ENCODE data around the gene CACHD1. TPM values are rescaled to one million over a fixed set of nuclear protein-coding genes. Genes with fewer than 3 reads are reported as not detected.
"Not testable (repeated sequence)": the region's sequence is repeated elsewhere in the genome, so short reads cannot be mapped to it uniquely, and the experiment has no call there.

CACHD1 gene
- total and polyA plus RNA-seq, 12 donors: 0.87 to 4.2 (median 2.4) TPM

GRCh38 chr1:64701071-64701470 is 231.1 kb downstream of the CACHD1 start:
- H3K4me3 ChIP-seq: no peak overlapping the region
- WGBS, 2 donors: 96 to 98% methylated on average over 5 of the region's 5 CpGs
- DNase-seq (no peak), ATAC-seq (no peak)
- H3K27me3 ChIP-seq: no peaks in the 10 kb centered on the region
- H3K27ac ChIP-seq: no peak overlapping the region
- H3K36me3 ChIP-seq: no peaks in the 10 kb centered on the region
- intact Hi-C loops (cut with DNase I): no loop called here
- H3K4me1 ChIP-seq: no peaks in the 10 kb centered on the region
- peaks cover 0 to 4% (median 0%) of the 10 kb centered on the region in 11 donors for H3K9me3 ChIP-seq
- TF ChIP-seq CTCF (IDR thresholded peaks at IDR 0.05): no peak

- 52 to 60% methylated on average over 2 of the region's 2 CpGs for WGBS, 2 donors
- intact Hi-C loops (cut with DNase I): no loop called here
Observed at GRCh38 chr1:64701886-64702285, 232.0 kb downstream of the CACHD1 start.

GRCh38 chr1:64702670-64703069 is 232.7 kb downstream of the CACHD1 start:
- ATAC-seq; H3K27me3 ChIP-seq; H3K27ac ChIP-seq; H3K4me1 ChIP-seq; H3K36me3 ChIP-seq; H3K4me3 ChIP-seq; DNase-seq; H3K9me3 ChIP-seq; intact Hi-C loops (cut with DNase I): not testable (repeated sequence)
- 82 to 84% methylated on average over 3 of the region's 3 CpGs for WGBS, 2 donors

More at GRCh38 chr1:64701886-64702285, 232.0 kb downstream of the CACHD1 start:
- Histone ChIP-seq H3K9me3 (peaks cover 0 to 4% (median 0%) of the 10 kb centered on the region in 11 donors), H3K4me3 (no peak overlapping the region), H3K4me1 (no peaks in the 10 kb centered on the region), H3K36me3 (no peaks in the 10 kb centered on the region), H3K27me3 (no peaks in the 10 kb centered on the region), H3K27ac (no peak overlapping the region)
- TF ChIP-seq CTCF (IDR thresholded peaks at IDR 0.05): no peak
- DNase-seq (no peak), ATAC-seq (peak in 7 of 8 donors; percentile 41 to 80 (median 69))

- WGBS, 2 donors: 85 to 86% methylated on average over 2 of the region's 2 CpGs
- Histone ChIP-seq H3K9me3 (peaks cover 0 to 4% (median 0%) of the 10 kb centered on the region in 11 donors), H3K4me3 (no peak overlapping the region), H3K27me3 (no peaks in the 10 kb centered on the region), H3K4me1 (no peaks in the 10 kb centered on the region), H3K27ac (no peak overlapping the region), H3K36me3 (no peaks in the 10 kb centered on the region)
- ATAC-seq: no peak
- intact Hi-C loops (cut with DNase I): no loop called here
- TF ChIP-seq CTCF (IDR thresholded peaks at IDR 0.05): no peak
- DNase-seq: no peak
Observed at GRCh38 chr1:64703600-64703999, 233.7 kb downstream of the CACHD1 start.

GRCh38 chr1:64705591-64705990 is 235.7 kb downstream of the CACHD1 start:
- ATAC-seq (no peak), DNase-seq (no peak)
- WGBS, 2 donors: 55 to 64% methylated on average over 1 of the region's 1 CpG
- intact Hi-C loops (cut with DNase I): no loop called here
- no peaks in the 10 kb centered on the region for H3K4me1 ChIP-seq
- peaks cover 0 to 4% (median 0%) of the 10 kb centered on the region in 11 donors for H3K9me3 ChIP-seq
- H3K27ac ChIP-seq: no peak overlapping the region
- no peak for TF ChIP-seq CTCF (IDR thresholded peaks at IDR 0.05)
- no peak overlapping the region for H3K4me3 ChIP-seq
- no peaks in the 10 kb centered on the region for H3K36me3 ChIP-seq
- H3K27me3 ChIP-seq: no peaks in the 10 kb centered on the region
